ENCODE data around the gene SIKE1. TPM values are rescaled to one million over a fixed set of nuclear protein-coding genes. Genes with fewer than 3 reads are reported as not detected.

The SIKE1 gene
- total and polyA plus RNA-seq, 10 donors = 10.1 to 51.0 (median 36.8) TPM

DNA sequence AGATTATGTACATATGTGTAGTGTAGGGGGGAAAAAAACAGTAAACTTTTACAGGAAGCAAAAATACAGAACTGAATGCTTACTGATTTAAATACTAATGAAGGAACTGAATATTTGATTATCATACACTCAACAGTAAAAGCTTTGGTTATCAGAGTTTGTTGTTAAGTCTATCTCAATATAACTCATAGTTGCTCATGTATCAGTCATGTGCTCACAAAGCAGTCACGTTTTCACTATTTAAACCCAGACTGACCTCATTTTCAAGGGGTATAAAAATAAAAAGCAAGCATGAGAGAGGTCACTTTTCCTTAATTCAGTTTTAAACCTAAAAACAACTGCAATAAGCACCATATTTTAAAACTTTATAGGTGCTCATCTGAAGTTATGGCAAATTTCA lies 57.0 kb downstream of the SIKE1 start:
- DNase-seq = no peak
- no peaks in the 10 kb centered on the region for H3K9me3 ChIP-seq
- H3K27ac ChIP-seq = no peak overlapping the region
- H3K4me1 ChIP-seq = no peaks in the 10 kb centered on the region
- 0 to 47% (median 0%) methylated on average over 1 of the region's 1 CpG for WGBS, 5 donors
- H3K36me3 ChIP-seq = peaks cover 0 to 100% (median 99%) of the 10 kb centered on the region in 6 donors
- no peak overlapping the region for H3K4me3 ChIP-seq
- intact Hi-C loops (cut with DNase I; ENCODE audit: low total_unique reads) = no loop called here
- H3K27me3 ChIP-seq (replicated peaks in 1 of 7) = no peaks in the 10 kb centered on the region
- TF ChIP-seq POLR2AphosphoS5 (IDR thresholded peaks at IDR 0.05) (no peak), POLR2A (IDR thresholded peaks at IDR 0.05) (no peak)
- TF ChIP-seq, protein P1, sequence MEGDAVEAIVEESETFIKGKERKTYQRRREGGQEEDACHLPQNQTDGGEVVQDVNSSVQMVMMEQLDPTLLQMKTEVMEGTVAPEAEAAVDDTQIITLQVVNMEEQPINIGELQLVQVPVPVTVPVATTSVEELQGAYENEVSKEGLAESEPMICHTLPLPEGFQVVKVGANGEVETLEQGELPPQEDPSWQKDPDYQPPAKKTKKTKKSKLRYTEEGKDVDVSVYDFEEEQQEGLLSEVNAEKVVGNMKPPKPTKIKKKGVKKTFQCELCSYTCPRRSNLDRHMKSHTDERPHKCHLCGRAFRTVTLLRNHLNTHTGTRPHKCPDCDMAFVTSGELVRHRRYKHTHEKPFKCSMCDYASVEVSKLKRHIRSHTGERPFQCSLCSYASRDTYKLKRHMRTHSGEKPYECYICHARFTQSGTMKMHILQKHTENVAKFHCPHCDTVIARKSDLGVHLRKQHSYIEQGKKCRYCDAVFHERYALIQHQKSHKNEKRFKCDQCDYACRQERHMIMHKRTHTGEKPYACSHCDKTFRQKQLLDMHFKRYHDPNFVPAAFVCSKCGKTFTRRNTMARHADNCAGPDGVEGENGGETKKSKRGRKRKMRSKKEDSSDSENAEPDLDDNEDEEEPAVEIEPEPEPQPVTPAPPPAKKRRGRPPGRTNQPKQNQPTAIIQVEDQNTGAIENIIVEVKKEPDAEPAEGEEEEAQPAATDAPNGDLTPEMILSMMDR (IDR thresholded peaks at IDR 0.05 in 8 of 11, conservative IDR thresholded peaks at IDR 0.05 in 3 of 11) = no peak

DNA sequence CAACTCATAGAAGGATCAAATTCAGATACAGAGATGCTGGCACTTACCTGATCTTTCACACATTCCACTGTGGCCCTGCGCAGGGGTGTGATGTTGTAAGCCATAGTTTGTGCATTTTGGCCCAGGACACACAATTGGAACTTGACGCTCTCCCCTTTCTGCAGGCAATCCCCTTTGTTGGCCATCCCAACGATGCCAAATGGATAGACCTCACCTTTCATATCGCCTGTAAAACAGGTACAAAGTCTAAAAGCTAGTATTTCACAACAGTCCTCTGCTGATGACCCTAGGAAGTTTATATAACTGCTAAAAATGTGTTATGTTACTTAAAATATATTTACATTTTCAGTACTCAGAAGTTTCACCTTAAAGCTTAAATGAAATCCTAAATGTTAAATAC lies 60.0 kb downstream of the SIKE1 start:
- DNase-seq = no peak
- Histone ChIP-seq H3K27ac (no peak overlapping the region), H3K4me3 (no peak overlapping the region), H3K9me3 (no peaks in the 10 kb centered on the region), H3K4me1 (peaks cover 7 to 21% (median 15%) of the 10 kb centered on the region in 6 donors), H3K36me3 (peaks cover 0 to 85% (median 81%) of the 10 kb centered on the region in 6 donors), H3K27me3 (replicated peaks in 1 of 7) (no peaks in the 10 kb centered on the region)
- TF ChIP-seq, protein P1 (IDR thresholded peaks at IDR 0.05 in 8 of 11, conservative IDR thresholded peaks at IDR 0.05 in 3 of 11) = no peak
- intact Hi-C loops (cut with DNase I; ENCODE audit: low total_unique reads) = no loop called here
- 87 to 96% (median 93%) methylated on average over 4 of the region's 4 CpGs for WGBS, 5 donors

Small RNA genes lying within 50 kb of the gene (small RNA-seq; reads per million reads assigned to genes)
- gene RNY1P13 = 0 reads per million in 4 donors

Other genes with a start within 250 kb of the SIKE1 start
- 10 to 100 TPM; 20.3 to 29.7 (median 28.4) TPM for gene BCAS2, start 199.1 kb downstream of the SIKE1 start, total RNA-seq
- 10 to 100 TPM; 23.3 to 37.1 (median 33.2) TPM for gene BCAS2, start 199.1 kb downstream of the SIKE1 start, polyA plus RNA-seq
- 1 to 10 TPM; 1.3 to 3.1 (median 1.9) TPM for gene DENND2C, start 110.6 kb downstream of the SIKE1 start, total RNA-seq
- under 1 TPM; 0.28 to 0.29 (median 0.29) TPM for gene DENND2C, start 110.6 kb downstream of the SIKE1 start, polyA plus RNA-seq
- 1 to 10 TPM in 5 of 7 donors, under 1 TPM in 2; 0.28 to 3.1 (median 1.2) TPM for gene AMPD1, start 85.1 kb downstream of the SIKE1 start, total RNA-seq
- gene AMPD1, start 85.1 kb downstream of the SIKE1 start, polyA plus RNA-seq = 1 to 10 TPM in 1 of 3 donors, under 1 TPM in 2; 0.09 to 1.2 (median 0.52) TPM
- gene NRAS, start 63.9 kb downstream of the SIKE1 start, total RNA-seq = 10 to 100 TPM; 27.0 to 45.3 (median 32.5) TPM
- 10 to 100 TPM; 14.0 to 21.0 (median 18.1) TPM for gene NRAS, start 63.9 kb downstream of the SIKE1 start, polyA plus RNA-seq
- 1,000 to 10,000 TPM in 2 of 7 donors, 100 to 1,000 TPM in 5; 407 to 1,126 (median 475) TPM for gene CSDE1, start 22.7 kb downstream of the SIKE1 start, total RNA-seq
- gene CSDE1, start 22.7 kb downstream of the SIKE1 start, polyA plus RNA-seq = 100 to 1,000 TPM; 102 to 134 (median 120) TPM
- gene SYCP1, start 74.2 kb upstream of the SIKE1 start, total RNA-seq = not detected
- gene SYCP1, start 74.2 kb upstream of the SIKE1 start, polyA plus RNA-seq = not detected
- not detected for gene TSHB, start 249.1 kb upstream of the SIKE1 start, total RNA-seq
- not detected for gene TSHB, start 249.1 kb upstream of the SIKE1 start, polyA plus RNA-seq

Data from spleen (tissue), 11 donors.